Right forelimb (tissue), 1 donor: ENCODE results near the gene NANOS2.

Experiments
- DNase-seq: peaks from one replicate; pipeline ENCODE4 v3.0.0-alpha.2; 2018

NANOS2 gene

DNA sequence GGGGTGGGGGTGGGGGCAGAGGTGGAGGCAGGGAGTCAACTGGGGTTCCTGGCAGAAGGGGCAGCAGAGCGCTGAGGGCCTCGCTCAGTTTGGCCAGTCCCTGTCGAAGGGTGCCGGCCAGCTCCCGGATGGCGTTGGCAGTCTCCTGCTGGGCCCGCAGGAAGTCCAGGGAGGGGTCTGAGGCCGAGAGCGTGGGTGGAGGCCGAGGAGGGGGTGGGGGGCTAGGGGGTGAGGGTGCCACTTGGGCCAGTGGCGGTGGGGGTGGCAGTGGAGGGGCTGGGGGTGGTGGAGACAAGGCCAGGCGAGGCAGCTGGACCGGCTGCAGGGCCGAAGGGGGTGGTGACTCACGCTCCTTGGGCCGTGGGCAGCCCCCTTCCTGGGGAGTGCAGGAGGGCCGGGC, 23.7 kb downstream of the NANOS2 start:
- DNase-seq: no peak

DNA sequence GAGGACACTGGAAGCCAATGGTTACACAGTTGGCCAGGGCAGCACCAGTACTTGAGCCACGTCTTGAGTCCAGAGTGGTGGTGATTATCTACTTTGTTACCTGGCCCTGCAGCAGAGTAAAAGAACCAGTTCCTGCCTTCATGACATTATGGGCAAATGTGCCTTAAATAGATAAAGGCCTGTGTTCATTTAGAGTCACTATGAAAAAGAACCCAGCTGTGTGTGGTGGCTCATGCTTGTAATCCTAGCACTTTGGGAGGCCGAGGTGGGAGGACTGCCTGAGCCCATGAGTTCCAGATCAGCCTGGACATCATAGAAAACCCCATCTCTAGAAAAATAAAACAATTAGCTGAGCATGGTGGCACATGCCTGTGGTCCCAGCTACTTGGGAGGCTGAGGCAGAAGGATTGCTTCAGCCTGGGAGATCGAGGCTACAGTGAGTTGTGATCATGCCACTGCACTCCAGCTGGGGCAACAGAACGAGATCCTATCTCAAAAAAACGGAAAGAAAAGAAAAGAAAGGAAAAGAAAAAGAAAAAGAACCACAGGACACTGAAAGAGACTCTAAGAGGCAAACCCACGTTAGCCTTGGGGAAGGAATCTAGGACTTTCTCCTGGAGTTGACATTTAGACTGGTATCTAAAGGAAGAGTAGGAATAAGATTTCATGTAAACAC, 25.2 kb downstream of the NANOS2 start:
- no peak for DNase-seq

DNA sequence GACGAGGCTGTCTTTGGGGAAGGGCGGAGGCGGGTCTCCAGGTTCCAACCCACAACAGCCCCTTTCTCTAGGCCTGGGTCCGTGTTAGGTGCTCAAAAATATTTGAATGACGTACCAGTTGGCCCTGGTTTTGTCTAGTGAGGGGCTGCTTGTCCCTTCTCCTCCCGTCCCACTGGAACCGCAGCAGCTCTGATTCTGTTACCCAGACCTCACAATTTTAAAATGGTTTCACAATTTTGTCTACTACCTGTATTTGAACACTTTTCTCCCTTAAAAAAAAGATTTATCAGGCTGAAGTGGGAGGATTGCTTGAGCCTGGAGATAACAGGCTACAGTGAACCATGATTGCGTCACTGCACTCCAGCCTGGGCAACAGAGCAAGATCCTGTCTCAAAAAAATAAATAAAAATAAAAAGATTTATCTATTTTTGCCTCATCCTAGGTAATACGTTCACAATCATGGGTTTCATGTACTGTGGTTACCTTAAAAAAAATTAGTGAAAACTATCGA, 27.3 kb downstream of the NANOS2 start:
- no peak for DNase-seq

DNA sequence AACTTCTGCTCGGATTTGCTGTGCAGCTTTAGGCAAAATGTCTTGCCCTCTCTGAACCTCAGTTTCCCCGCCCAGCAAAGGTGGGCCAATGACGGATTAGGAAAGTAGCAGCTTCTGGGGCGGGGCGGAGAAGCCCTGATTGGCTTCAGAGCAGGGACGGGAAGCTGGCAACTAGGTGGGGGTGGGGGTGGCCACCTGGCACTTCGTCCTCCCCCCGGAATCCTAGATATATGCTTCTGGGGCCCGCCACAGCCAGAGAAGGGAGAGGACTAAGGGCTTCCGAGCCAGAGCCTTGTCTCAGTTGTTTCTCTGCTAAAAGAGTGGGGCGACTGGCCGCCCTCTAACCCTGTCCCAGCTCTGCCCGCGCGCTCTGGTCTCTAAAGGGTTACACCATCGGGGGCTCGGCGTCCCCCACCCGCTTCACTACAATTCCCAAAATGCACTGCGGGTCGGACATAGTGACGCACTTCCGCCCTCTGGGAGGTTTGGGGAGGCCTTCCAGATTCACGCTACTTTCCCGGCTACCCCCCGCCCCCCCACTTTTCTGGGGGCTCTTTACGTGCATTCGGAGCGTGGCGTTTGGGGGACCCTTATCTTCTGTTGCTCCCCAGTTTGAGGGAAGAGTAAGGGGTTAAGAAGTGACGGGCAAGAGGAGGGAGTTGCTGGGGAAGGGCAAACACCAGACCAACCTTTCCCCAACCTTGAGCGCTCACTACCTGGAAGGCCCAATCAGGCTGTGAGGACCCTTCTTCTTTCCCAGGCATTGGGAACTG, 28.0 kb downstream of the NANOS2 start:
- DNase-seq: peak; percentile 96

DNA sequence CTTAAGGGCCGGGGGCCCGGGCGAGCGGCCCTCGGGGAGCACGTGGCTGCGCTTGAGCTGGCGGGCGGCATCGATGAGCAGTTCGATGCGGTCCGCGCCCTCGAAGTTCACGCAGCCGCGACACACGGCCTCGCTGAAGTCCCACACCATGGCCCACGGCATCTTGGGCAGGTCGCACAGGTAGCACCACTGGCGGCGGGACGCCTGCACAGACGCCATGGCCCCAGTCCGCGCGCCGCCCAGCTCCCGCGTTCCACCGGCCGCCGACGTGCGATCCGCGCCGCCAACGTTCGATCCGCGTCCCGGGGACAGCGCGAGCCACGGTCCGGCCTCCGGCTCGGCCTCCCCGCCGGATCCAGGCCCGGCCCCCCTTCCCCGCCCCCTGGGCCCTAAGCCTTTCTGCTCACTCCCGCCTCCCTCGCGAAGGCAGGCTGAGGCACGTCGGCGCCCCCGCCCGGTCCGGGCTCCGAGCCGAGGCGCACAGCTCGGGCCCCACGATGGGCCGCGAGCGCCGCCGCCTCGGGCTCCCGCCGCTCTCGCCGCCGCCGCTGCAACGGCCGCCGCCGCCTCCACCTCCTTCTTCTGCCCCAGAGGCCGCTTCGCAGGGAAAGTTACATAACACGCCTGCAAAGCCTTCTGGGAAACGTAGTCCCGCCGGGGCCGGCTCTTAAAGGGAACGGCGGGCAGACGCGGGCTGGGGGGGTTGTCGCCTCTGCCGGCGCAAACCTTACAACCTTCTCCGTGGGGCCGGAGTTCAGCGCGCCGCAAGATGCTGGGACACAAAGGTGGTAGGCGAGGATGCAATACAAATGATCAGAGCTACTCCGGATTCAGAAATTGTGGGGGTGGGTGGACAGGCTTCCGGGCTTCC, 28.8 kb downstream of the NANOS2 start, which contains the start of gene IRF2BP1:
IRF2BP1 (minus strand) TSS at position 586 of the 871 bp plus-strand sequence; CDS start at position 219, 367 bp downstream.
- peak; percentile 96 for DNase-seq

DNA sequence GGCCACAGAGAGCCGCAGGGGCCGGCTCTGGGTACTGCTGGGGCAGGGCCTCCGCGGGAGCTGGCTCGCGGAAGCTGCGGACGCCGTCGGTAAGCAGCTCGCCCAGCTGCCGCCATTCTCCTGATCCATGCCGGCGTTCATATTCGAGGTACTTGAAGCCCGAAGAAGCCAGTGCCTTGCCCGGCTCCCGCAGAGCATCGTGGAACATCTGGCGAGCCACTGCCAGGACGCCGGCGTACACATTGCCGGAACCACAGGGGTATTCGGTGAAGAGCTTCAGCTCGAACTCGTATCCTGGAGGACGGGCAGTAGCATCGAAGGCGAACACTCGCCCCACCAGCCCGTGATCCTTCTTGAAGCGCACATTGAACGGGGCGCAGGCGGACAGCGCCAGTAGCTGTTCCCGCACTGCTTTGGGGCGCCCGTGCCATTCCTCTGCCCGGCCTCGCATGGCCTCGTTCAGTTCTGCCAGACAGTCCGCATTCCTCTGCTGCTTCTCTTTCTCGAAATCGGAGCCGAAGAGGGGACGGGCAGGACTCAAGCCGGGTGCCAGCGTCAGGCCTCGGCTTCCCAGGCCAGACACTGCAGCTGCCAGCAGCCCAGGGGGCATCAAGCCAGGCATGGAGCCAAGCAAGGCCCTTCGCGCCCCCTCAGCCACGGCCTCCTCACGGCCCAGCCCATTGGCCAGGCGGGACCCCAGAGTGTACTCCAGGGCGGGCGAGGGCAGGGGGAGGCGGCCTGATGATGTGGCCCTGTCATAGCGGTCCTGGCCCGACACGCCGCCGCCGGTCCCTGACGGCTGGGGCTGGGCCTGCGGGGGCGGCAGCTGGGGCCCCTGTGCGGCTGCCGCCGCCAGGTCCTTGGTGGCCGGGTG, 29.7 kb downstream of the NANOS2 start:
- DNase-seq: no peak

DNA sequence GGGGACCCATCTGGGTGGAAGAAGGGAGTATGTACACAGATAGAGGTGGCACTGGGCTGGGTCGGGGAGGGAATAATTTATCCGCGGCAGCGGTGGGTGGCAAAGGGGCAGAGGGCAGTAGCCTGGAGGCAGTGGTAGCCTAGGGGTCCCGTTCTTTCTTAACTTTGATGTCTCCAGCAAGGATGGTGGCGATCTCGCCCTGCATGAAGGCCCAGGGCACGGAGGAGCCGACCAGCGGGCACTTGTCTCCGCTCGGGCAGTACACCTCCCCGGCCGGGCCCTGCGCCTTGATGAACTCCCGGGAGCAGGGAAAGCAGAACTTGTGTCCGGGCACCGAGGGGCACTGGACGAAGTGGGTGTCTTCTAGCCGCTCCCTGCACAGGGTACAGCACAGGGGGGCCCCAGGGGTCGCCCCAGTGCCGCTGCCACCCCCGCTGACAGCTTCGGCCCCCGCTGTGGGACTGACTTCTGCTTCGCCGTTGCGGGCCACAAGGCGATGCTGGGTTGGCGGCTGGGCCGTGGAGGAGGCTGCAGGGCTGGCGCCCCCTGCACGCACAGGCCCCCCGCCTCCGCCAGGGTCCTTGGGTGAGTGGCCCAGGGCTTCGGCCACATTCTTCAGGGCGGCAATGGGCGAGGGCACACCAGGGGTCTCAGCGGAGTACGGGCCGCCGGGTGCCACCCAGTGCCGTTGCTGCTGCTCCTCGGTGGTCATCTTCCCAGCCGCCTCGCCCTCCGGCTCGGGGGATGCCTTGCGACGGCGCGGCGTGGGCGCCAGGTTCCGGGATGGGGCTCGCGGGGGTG, 30.5 kb downstream of the NANOS2 start:
- no peak for DNase-seq

DNA sequence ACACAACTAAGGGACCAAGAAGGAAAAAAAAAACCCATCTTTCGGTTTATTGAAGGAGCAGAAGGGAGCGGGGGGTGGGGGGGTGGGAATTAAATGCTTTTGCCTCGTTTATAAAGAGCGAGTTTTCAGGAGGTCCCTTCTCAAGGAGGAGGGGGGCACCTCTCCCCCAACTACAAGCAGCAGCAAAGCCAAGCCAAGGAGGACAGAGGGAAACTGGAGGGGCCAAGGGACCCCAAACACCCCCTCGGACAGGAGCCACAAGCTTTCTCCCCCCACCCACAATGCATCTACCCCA, 31.0 kb downstream of the NANOS2 start:
- no peak for DNase-seq

DNA sequence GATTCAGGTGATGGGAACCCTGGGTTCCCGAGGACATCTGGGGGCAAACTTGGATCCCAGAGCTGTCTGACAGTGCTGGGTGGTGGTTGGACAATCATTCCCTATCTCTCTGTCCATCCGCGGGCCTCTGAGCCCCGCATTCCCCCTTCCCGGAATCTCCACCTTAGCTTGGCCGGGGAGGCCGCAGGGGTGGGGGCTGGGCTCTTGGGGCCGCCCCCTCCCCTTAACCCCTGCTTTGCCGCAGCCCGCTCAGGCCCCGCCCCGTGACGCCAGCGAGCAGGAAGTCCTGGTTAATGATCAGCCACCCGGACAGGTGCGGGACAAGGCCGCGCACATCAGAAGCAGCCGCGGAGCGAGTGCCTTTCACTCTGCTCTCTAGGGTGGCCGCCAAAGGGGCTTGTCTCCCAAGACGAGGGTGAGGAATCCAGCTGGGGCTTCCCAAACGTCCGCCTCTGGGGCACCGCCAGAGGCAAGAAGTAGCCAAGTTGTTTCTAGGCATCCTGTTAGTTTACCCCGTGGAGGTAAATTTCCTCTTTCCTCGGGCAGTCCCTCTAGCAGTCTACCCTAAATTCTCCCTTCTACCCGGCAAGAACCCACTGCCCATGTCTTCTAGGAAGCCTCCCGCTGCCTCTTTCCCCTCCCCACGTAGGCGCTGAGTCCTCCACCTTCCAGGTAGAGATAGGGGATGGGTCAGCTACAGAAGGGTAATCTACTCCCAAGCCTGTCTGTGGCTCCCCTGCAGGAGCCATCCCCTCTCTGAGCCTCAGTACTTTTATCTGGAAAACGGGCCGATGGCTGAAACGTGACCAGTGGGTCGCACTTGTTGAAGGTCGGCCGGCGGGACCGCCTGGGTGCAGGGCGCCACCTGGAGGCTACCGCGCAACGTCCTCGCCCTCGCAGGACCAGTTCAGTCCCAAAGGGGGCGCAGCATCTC, 31.7 kb downstream of the NANOS2 start:
- DNase-seq: peak; percentile 89

DNA sequence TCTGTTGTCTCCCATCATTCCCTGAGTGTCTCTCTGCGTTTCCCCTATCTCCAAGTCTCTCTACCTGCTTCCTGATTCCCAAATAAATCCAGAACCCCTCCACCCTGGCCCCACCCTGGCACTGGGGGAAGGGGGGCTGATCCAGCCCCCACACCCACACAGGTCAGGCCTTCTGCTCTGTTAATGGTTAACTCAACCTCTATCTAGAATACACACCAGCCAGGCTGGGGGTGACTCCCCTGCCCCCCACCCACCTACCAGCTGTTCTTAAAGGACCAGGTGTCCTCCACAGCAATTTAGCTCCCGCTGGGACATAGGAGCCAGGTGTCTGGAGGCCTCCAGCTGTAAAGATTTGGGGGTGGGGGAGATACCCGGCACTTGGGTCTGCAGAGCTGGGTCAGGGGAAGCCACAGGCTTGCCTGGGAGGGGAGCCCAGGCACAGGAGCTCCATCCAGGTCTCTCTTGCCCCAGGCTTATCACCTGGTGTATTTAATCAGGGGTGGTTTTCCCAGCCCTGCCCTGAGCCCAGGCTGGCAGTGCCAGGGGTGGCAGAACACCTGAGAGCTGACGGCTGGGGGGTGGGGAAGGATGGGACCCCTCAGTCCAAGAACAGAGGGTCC, 32.6 kb downstream of the NANOS2 start:
- no peak for DNase-seq

DNA sequence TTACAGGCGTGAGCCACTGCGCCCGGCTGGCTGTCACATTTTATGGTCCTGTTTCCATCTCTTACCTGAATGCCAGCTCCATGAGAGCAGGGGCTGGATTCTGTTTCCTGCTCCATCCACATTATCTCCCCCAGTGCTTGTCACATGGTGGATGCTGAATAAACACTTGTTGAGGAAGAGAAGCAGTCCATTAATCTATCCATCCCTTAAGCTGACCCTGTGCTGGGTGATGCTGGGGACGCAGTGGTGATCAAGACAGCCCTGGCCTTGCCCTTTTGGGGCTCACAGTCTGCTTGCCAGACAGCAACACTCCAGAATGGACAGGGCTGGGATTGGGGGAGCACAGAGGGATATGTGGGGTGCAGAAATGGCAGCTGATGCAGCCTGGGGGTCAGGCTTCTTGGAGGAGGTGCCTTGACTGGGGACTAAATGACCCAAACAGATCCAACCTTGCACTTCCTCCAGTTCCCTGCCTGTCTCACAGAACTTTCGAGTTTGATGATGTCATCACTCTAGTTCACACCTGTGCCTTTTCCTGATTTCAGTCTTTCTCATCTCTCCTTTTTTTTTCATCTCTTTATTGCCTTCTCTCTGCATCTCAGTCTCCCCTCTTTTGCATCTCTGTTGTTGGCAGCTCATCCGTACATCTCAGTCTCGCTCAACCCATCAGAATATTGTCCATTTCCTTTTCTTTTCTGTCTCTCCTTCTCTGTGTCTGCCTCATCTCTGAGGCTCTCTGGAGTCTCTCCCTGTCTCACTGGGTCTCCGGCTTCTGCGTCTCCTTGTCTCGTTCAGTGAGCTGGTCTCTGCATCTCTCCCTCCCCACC, 33.3 kb downstream of the NANOS2 start:
- no peak for DNase-seq

DNA sequence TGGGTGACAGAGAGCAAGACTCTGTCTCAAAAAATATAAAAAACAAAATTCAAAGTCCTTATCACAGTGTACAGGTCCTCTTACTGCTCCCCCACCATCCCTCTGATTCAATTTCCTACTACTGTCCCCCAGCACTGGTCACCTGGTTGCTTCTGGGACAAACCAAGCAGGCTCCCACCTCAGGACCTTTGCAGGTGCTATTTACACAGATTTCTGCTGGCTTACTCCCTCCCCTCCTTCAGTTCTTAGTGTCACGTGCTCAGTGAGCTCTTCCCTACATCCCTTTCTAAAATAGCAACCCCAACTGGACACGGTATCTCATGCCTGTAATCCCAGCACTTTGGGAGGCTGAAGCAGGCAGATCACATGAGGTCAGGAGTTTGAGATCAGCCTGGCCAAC, 34.6 kb downstream of the NANOS2 start:
- no peak for DNase-seq

DNA sequence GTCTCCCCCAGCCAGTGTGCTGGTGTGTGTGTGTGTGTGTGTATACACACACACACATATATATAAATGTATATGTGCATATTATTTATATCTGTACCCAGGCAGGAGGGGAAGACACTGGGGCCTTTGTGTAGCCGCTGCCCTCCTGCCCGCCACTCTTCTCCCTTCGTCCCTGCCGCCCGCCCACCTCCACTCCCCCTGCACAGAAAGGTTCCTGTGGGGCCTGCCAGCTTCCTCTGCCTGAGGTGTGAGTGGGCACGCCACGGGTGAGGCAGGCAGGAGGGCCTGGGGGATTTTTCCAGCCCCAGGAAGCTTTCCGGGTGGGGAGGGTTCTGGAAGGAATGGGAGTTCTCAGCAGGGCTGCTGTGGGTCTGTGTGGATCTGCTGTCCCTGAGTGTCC, 35.5 kb downstream of the NANOS2 start:
- DNase-seq: peak; percentile 66

DNA sequence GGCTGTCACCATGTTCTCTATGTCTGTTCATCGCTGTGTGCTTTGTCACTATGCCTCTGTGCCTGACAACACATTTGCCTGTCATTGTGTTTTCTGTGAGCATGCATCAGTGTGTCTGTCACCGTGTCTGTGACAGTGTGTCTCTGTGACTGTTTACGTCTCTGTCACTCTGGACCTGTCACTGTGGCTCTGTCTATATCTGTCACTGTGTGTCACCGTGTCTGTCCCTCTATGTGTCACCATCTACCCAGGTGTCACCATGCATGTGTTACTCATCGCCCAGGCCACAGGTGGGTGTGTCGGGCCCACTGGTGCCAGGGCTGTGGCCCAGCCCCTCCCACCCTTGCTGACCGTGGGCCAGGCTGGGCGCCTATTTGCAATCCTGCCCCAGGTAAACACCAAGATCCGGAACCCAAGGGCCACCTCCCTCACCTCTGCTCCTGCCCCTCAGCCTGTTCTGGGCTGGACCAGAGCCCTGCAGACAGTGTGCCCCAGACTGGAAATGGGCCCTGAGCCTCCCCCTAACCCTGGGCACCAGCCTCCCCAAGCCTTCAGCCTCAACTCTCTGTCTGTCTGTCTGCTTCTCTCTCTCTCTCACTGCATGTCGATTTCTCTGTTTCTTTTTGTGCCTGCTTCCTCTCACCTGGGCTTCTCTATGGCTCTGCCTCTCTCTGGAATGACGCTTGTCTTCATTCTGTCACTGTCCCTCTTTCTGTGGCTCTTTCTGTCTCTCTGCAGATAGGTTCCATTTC, 36.4 kb downstream of the NANOS2 start:
- no peak for DNase-seq

DNA sequence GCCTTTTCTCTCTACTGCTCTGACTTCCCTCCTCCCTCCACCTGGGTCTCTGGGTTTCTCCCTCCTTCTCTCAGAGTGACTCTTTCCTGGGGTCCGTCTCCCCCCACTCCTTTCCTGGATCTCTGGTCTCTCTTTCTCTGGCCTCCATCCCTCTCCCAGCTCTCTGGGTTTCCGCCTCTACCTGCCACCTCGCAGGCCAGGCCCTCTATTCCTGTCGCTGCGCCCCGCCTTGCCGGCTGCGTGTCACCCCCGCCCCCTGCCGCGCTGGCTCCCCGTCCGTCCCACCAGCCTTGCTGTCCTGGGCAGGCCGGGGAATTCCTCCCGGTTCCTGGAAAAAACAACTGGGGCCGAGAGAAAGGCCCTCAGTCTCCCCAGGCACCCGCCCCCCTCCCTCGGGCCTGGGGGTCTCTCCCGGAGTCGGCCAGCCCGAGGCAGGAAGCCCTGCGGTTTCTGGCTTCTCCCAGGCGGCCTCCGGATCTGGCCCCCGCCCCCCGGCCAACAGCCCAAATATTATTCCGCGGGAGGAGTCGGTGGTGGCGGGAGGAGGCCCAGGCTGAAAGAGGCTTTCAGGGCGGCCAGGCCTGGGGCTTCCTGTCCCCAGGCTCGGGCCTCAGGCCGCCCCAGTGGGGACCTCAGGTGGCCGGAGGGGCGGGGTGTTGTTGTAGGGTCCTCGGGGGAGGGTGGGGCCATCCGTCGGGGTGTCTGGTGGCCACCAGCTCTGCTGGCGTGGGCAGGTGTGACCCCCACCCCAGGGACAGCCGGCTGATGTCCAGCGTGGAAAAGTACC, 38.0 kb downstream of the NANOS2 start:
- peak; percentile 86 for DNase-seq

DNA sequence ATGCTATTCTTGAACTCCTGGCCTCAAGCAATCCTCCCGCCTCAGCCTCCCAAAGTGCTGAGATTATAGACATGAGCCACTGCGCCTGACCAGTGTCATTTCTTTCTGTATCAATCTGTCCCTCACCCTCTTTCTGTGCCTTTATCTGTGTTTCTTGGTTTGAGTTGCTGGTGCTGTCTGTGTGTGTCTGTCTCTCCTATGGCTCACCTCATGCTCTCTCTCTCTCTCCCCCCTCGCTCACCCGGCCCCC, 38.5 kb downstream of the NANOS2 start:
- DNase-seq: no peak

DNA sequence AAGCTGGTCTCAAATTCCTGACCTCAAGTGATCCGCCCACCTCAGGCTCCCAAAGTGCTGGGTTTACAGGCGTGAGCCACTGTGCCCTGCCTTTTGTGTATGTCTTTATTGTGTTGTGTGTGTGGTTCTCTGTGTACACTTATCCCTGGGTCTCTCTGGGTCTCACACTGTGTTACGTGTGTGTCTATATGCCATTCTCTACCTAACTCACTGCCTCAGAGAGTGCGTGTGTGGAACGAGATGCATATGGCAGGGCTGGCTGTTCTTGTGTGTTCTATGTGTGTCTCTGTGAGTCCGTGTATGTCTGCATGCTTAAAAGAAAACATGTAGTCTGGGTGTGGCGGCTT, 40.0 kb downstream of the NANOS2 start:
- DNase-seq: no peak
